Iris pigment epithelial cell (primary cell): ENCODE measurements around the gene CC2D1B.
"Not testable (repeated sequence)": the region's sequence is repeated elsewhere in the genome, so short reads cannot be mapped to it uniquely, and the experiment has no call there.

Experiments used
- DNase-seq: peaks from one replicate; pipeline ENCODE4 v3.0.0-alpha.2; 2011; ENCODE audit warnings: low read depth

CC2D1B gene, protein sequence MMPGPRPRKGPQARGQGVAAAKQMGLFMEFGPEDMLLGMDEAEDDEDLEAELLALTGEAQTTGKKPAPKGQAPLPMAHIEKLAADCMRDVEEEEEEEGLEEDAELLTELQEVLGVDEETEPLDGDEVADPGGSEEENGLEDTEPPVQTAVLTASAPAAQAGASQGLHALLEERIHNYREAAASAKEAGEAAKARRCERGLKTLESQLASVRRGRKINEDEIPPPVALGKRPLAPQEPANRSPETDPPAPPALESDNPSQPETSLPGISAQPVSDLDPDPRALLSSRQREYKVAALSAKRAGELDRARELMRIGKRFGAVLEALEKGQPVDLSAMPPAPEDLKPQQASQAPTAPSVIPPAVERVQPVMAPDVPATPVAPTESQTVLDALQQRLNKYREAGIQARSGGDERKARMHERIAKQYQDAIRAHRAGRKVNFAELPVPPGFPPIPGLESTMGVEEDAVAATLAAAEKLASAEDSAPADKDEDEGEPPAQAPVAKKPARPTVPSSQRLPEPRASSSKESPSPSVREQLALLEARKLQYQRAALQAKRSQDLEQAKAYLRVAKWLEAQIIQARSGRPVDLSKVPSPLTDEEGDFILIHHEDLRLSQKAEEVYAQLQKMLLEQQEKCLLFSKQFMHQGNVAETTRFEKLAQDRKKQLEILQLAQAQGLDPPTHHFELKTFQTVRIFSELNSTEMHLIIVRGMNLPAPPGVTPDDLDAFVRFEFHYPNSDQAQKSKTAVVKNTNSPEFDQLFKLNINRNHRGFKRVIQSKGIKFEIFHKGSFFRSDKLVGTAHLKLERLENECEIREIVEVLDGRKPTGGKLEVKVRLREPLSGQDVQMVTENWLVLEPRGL

DNA sequence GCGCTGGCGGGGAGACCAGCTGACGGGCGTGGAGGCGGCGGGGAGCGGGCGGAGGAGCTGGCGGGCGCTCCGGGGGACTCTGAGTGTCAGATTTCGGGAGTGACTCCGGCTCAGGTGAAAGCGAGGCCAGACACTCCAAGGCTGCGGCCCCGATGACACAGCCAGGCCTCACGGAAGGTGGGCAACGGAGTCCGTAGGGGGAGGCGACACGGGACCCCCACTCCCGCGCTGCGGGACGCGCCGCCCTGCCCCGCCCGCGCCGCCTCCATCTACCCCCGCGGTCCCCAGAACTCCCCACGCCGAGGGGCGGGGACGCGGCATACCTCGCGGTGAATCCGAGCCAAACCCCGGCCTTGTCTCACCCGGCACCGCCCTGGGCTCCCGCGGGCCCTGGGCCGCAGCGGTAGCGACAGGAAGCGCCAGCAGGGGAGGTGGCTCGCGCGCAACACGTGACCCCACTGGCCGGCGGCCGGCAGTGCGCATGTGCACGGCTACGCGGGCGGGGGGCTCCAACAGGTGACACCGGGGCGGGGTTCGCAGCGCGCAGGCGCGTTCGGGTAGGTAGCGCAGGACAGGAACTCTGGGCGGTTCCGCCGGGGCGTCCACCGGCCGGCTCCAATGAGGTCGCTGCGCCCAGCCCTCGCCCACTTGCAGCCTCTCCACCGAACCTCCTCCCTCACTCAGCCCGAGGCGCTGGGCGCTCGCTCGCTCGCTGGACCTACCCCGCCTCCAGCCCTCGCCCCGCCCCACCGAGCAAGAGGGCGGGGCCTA lies at the start of gene CC2D1B:
Gene CC2D1B, minus strand, starts transcription at position 460 of the 771 bp plus-strand sequence. CDS start 1,585 bp downstream, outside the sequence.
- DNase-seq: peak; percentile 98

DNA sequence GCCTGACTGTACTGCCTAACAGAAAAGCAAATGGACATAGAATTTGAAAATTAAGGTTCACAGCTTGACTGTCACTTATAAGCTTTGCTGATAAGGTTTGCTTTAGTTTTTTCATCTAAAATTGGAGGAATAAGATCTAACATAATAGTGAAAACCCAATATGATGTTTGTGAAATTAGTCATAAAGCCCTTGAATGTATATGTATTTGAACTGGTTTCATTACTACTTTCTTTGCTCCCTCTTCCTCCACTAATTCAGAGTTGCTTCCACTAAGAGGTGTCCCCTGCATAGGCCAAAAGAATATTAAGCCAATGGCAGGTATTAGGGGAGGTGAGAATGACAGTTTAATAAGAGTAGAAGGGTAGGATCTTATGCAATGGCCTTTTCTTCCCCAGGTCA lies 48.9 kb upstream of the CC2D1B start:
- no peak for DNase-seq

DNA sequence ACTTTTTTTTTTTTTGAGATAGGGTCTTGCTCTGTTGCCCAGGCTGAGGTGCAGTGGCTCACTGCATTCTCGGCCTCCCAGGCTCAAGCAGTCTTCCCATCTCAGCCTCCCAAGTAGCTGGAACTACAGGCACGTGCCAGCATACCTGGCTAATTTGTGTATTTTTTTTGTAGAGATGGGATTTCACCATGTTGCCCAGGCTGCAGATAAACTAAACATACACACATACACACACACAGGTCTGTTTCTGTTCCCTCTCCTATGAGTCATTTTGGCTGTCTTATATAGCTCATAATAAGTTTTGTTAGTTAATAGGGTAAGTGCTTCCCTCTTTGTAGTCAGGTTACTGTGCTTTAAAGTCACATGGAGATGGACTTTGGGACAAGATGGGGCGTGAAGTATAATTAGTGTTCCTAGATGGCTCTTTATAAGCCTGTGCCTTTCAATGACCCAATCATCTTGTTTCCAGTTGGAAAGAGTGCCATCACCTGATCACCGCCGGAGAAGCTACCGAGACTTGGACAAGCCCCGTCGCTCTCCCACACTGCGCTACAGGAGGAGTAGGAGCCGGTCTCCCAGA lies 47.5 kb upstream of the CC2D1B start:
- DNase-seq: peak; percentile 30

DNA sequence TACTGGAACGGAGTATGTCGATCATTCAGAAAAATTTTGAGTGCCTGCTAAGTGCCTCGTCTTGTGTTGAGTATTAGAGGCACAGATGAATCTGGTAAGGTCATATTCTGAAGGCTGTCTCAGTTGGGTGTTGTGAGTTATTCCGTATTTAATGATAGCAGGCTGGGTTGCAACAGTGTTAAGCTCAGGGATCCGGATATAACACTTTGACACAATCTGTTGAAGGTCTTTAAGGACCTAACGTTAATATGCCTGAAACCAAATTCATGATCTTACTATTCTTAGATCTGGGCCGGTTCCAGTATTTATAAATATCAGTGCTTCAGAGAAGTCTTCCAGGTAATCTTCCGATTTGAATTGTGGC lies 39.0 kb upstream of the CC2D1B start:
- no peak for DNase-seq

DNA sequence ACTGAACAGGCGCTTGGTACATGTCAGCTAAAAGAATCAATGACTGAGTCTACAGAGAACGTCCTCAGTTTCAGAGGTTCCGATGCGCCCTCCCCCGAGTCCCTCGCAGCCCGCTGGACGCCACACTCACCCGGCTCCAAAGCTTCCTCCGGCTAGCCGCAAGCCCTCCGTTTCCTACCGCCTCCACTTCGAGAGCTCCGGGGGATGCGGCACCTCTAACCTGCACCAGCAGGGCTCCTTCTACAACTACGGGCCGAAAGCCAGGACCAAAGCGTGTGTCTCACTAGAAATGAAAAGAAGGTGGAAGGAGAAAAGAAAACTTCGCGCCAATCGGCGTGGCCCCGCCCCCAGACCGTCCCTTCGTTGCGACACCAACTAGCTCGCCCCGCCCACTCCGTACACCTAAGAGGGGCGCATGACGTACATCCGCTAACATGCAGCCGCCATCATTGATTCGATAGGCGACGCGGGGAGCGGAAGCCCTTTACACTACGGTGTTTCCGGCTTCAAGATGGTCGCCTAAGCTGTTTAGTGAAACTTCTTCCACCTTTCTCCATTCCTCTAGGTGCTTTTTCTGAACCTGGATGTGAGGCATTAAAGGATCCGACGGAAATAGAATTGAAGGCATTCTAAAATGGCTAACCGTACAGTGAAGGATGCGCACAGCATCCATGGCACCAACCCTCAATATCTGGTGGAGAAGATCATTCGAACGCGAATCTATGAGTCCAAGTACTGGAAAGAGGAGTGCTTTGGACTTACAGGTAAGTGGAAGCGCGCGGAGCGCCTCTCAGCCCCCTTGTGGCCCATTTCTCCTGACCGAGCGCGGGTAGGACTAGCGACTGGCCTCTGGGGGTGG lies 38.3 kb upstream of the CC2D1B start, which contains the start of the genes ORC1 and PRPF38A:
Gene ORC1, minus strand, starts transcription at position 308 of the 859 bp plus-strand sequence. CDS start 2,200 bp downstream, outside the sequence.
Gene PRPF38A, plus strand, starts transcription at position 487 of the 859 bp plus-strand sequence. Its CDS starts 148 bp downstream, at position 635.
- DNase-seq: peak; percentile 98

DNA sequence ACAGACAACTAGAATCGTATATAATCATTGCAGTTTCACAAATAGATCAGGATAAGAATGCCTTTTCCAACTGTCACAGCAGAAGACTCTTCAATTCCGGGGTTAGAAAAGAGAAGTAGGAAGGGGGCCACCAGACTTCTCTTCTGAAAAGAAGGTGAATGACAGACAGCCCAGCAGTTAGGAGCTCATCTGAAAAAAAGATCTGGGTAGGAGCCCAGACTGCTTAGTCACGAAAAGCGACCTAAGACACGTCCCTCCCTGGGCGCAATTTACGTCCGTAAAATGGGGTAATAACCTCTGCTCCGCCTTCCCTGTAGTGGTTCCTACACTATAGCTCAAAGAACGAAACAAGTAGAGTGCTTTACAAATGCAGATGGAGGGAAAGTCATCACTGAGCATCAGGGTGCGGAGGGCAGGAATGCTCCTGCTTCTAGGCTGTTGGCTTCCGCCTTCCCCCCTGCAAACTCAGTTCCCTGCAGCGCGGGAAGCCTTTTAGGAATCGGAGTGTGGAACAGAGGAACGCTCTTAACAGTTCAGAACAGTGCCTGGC lies 37.6 kb upstream of the CC2D1B start:
- DNase-seq: peak; percentile 89

DNA sequence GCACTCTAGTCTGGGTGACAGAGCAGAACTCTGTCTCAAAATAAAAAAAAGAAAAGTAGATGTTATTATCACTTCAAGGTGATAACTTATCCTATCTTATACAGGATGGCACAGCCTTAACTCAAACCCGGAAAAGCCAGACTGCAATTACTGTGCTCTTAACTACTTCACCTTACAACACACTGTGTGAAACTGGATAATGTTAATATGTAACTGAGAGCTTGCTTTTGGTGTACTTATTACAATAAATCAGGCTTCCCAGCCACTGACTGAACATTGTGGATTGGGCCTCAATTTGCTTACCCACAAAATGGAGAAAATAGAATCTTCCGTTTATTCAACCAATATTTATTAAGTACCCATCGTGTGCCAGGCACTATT lies 36.8 kb upstream of the CC2D1B start:
- DNase-seq: no peak

DNA sequence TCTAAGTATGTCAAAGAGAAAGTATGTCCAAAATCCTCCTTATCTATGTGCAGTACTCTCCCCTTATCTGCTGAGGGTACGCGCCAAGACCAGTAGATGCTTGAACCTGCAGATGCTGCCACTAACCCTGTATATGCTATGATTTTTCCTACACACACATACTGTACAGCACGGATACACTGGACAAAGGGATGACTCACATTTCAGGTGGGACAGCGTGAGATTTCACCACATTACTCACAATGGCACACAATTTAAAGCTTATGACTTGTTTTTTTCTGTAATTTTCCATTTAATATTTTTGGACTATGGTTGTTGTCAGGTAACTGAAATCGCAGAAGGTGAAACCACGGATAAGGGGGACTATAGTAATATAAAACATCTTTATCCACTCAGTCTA lies 34.1 kb upstream of the CC2D1B start:
- no peak for DNase-seq

DNA sequence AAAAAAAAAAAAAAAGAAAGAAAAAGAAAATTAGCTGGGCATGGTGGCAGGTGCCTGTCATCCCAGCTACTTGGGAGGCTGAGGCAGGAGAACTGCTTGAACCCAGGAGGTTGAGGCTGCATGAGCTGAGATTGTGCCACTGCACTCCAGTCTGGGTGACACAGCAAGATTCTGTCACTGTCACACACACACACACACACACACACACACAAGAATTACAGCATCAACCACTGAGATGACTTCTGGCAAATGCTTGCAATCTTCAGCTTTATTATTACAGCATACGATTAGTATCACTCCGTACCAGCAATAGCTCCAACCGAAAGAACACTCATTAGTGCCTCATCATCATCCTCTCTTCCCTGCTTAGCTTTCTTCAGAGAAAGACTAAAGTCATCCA lies 33.6 kb upstream of the CC2D1B start:
- no peak for DNase-seq

DNA sequence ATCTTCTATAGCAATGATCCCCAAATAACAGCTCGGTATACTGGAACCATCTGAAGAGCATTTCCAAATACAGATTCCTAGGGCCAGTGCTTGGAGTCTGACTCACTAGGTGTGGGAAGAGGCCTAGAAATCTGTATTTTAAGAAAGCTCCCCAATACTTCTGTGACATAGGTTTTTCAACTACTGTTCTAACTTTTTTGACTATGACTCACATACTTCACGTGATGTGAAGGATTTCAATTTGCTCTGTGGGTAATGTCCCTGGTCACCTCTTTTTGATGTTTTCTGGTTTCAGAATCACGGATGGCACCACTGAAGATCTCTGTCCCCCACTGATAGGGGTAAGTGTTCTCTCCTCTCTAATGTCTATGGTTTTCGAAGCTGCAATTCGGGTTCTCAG lies 27.2 kb upstream of the CC2D1B start:
- DNase-seq: no peak

DNA sequence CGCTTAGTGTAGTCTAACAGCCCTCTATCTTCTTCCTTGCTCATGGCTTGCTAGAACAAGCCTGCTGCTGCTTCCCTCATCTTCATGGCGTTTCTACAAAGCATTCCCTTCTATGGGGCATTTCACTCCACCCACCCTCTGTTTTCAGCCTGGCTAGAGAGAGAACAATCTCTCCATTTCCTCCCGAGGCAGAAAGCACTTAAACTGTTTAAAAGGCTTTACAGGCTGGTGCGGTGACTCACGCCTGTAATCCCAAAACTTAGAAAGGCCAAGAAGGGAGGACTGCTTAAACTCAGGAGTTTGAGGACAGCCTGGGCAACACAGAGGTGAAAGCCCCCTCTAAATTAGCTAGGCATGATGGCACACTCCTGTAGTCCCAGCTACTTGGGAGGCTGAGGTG lies 20.5 kb upstream of the CC2D1B start:
- no peak for DNase-seq

DNA sequence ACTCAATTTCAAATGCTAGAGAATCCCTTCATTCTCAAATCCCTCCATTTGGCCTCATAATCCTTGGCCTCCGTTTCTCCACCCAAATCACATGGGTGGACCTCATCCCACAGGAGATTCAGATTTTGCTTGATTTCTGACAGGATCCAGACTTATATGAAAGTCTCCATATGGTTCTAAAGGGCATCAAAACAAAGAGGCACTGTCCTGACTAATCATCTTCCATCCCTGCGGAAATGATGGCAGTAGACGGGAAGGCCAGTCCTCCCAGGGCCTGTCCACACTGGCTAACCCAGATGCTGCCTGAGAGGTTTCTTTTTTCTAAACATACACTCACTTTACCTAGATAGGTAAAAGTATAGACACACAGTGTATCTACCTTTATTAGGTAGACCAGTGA lies 19.4 kb upstream of the CC2D1B start:
- DNase-seq: no peak

DNA sequence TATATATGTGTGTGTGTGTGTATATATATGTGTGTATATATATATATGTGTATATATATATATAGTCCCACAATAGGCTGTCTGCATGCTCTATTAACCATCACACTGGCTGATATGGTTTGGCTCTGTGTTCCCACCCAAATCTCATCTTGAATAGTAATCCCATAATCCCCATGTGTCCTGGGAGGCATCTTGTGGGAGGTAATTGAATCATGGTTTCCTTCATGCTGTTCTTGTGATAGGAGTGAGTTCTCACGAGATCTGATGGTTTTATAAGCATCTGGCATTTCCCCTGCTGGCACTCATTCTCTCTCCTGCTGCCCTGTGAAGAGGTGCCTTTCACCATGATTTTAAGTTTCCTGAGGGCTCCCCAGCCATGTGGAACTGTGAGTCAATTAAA lies 3.8 kb upstream of the CC2D1B start:
- not testable (repeated sequence) for DNase-seq

DNA sequence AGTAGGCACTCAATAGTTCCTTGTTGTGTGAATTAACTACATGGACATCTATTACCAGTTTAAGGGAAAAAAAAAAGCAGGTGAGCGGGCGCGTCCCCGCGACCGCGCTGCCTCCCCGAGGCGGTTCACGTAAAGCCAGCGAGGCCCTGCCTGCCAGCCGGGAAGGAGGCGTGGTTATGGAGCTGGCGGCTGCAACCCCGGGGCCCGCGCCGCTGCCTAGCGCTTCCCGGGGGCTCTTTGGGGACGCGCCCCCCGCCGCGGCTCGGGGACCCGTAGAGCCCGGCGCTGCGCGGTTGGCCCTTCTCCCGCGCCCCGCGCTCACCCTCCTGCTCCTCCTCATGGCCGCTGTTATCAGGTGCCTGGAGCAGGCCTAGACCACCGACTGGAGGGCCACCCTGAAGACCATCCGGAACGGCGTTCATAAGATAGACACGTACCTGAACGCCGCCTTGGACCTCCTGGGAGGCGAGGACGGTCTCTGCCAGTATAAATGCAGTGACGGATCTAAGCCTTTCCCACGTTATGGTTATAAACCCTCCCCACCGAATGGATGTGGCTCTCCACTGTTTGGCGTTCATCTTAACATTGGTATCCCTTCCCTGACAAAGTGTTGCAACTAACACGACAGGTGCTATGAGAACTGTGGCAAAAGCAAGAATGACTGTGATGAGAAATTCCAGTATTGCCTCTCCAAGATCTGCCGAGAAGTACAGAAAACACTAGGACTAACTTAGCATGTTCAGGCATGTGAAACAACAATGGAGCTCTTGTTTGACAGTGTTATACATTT lies 2.6 kb upstream of the CC2D1B start:
- DNase-seq: peak; percentile 49

DNA sequence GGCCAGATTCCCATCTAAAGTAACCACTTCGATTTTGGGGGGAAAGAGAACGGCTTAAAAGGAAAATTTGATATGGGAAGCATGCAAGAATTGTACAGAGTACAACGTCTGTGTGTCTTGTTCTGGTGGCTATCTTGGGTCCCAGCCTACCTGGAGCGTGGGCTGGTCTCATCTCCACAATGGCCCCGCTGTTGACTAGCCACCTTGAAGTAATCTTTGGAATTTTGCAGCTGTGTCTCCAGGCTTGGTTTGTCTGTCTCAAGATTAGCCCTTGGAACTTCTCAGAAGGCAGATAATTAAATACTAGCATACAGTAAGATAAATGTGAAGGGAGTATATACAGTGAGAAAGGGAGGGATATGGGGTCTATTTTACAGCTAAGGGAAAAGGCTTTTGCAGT lies 1.3 kb upstream of the CC2D1B start:
- no peak for DNase-seq

DNA sequence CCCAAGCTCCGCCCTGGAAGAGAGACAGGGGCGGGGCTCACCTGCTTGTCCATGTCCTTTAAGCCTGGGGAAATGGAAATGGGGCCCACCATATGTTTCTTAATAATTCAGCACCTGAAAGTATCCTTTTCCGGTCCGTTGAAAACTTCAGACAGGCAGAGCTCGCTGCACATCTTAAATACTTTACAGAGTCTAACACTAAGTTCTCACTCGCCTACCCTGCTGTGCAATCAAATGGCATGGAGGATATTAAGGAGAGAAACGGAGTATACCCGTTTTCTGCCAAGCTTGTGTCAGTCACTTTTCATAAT lies 467 bp upstream of the CC2D1B start:
- DNase-seq: no peak

DNA sequence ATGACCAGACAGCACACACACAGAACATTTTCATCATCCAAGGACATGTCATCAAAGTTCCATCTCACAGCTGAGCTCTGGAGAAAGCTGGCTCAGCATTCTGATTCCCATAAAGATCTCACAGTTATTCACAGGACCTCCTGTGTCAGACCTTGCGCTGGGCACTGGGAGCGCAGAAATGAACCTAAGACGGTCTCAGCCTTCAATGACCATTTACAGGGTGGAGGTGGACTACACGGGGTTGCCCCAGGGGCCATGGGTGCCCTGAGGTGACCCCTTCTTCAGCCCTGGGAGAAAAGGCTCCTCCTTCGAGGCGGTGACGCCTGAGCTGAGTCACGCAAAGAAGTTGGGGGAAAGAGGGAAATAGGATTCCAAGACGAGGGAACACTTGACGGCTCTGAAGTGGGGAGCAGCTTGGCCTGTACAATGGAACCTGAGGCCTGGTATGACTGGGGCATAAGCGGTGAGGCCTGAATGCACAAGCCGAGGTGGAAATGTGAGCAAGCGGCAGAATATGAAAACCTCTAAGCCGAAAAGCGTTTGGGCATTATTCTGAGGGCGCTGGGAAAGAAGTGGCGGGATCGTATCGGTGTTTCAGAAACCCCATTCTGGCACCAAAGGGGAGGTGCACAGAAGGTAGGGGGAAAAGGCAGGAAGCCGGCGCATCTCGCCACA lies 797 bp downstream of the CC2D1B start:
- peak; percentile 66 for DNase-seq

DNA sequence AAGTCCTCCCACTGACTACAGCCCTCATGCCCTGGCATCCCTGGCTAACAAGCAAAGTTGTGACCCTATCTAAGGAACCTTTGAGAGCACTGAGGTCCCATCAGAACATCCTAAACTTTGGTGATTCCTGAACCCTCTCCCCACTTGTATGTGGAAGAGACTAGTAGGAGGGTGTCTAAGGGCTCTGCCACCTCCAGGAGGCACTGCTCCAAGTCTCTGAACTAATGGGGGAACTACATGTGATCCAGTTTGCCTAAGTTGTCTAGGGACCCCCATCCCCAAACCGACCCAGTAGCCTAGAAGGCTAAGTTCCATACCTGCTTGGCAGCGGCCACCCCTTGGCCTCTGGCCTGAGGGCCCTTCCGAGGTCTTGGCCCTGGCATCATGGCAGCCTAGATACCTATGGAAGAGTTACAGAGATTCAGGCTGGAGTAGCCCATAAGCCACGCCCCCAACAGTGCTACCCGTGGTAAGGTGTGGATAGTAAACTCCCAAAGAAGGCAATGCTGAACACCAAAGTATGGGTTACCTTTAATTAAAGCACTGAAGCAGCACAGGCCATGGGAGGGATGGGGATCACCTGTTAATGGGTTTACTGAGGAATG lies 1.7 kb downstream of the CC2D1B start:
- no peak for DNase-seq

DNA sequence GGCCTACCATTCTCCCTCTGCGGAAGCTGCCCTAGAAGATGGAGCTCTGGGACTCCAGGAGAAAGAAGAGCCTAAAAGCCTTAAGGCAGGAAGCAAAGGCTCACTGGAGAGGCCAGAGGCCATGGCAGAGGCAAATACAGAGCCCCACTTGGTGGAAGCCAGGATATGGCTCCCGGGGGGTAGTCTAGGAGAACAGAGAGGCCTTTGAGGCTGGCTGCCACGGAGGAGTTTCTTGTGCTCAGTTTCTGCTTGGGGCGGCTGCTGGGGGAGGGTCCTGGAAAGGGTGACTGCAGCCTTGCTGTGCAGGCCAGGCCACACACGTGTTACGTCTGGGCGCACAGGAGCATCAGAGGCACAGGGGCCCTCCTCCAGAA lies 5.4 kb downstream of the CC2D1B start:
- DNase-seq: no peak
